H1 (cell line): ENCODE measurements around the gene SPHKAP. TPM values are rescaled to one million over a fixed set of nuclear protein-coding genes. Genes with fewer than 3 reads are reported as not detected.

Experiments
- CTCF ChIA-PET: fragments of 300-600 bp; sonication (Branson Sonifier 250); formaldehyde crosslinking; loops from one replicate; lab custom pipeline; 2021; ENCODE audit not compliant: partially characterized antibody; lab: Charles Lee
- POLR2A ChIA-PET: fragments of 300-600 bp; sonication (Branson Sonifier 250); formaldehyde crosslinking; loops from one replicate; lab custom pipeline; 2021; ENCODE audit warnings: inconsistent platforms; ENCODE audit not compliant: partially characterized antibody; lab: Charles Lee
- DNase-seq, 2 experiments: peaks; one replicate each; pipeline versions ENCODE4 v3.0.0 to v3.0.0-alpha.2; 2010 to 2022; ENCODE audit warnings: low spot score in 2 of 2, low read depth in 1 of 2, mixed read lengths in 1 of 2
- FAIRE-seq: peaks from 2 replicates; lab custom pipeline; 2011; peaks lifted over from hg19 to GRCh38; lab: Jason Lieb, UNC
- H2AFZ ChIP-seq: 2 replicates; pipeline ENCODE4 v1.8.1; 2012; ENCODE audit warnings: low read length, inconsistent platforms
- H2AK5ac ChIP-seq: 2 replicates; pipeline ENCODE4 v1.6.1; 2013; ENCODE audit warnings: low read depth, low read length
- H2BK120ac ChIP-seq: replicated peaks from 2 replicates; pipeline ENCODE3; 2013; ENCODE audit warnings: low read depth, low read length, inconsistent platforms
- H2BK12ac ChIP-seq: 2 replicates; pipeline ENCODE4 v1.6.1; 2013; ENCODE audit warnings: low read depth, low read length
- H2BK15ac ChIP-seq: 2 replicates; pipeline ENCODE4 v1.6.1; 2013; ENCODE audit warnings: low read length
- H2BK20ac ChIP-seq: 2 replicates; pipeline ENCODE4 v1.6.1; 2013; ENCODE audit warnings: low read length
- H2BK5ac ChIP-seq: 2 replicates; pipeline ENCODE4 v1.6.1; 2013; ENCODE audit warnings: low read depth, low read length
- H3K14ac ChIP-seq: 2 replicates; pipeline ENCODE4 v1.6.1; 2013; ENCODE audit warnings: inconsistent platforms; ENCODE audit not compliant: insufficient read length
- H3K18ac ChIP-seq: 2 replicates; pipeline ENCODE4 v1.6.1; 2013; ENCODE audit warnings: low read length; ENCODE audit errors: extremely low read depth
- H3K23ac ChIP-seq: 2 replicates; pipeline ENCODE4 v1.6.1; 2013; ENCODE audit warnings: inconsistent platforms; ENCODE audit not compliant: insufficient read length
- H3K23me2 ChIP-seq: 2 replicates; pipeline ENCODE4 v1.6.1; 2013; ENCODE audit warnings: low read depth, low read length
- H3K27ac ChIP-seq: 2 replicates; pipeline ENCODE4 v1.6.1; 2011; ENCODE audit warnings: low read depth, low read length, inconsistent platforms
- H3K27me3 ChIP-seq, 4 experiments: replicated peaks in 1 of 4; 1 replicate in 1 of 4; 2 replicates in 3 of 4; pipeline versions ENCODE4 v1.6.1 to v1.8.1; 2011 to 2013; ENCODE audit warnings: low read length in 3 of 4, mild to moderate bottlenecking in 3 of 4, inconsistent platforms in 2 of 4, mixed read lengths in 2 of 4, moderate library complexity in 1 of 4; ENCODE audit not compliant: control insufficient read depth in 3 of 4, insufficient read depth in 3 of 4; ENCODE audit errors: extremely low read depth in 1 of 4
- H3K36me3 ChIP-seq, 4 experiments: 2 replicates each; pipeline versions ENCODE4 v1.6.1 to v1.8.1; 2011 to 2013; ENCODE audit warnings: mild to moderate bottlenecking in 4 of 4, low read length in 3 of 4, moderate library complexity in 2 of 4, control low read depth in 1 of 4, inconsistent platforms in 1 of 4; ENCODE audit not compliant: insufficient read depth in 4 of 4, control insufficient read depth in 2 of 4
- H3K4ac ChIP-seq: replicated peaks from 2 replicates; pipeline ENCODE3; 2013; ENCODE audit warnings: low read length, low read depth, mixed read lengths, inconsistent platforms; ENCODE audit not compliant: insufficient read length
- H3K4me1 ChIP-seq, 4 experiments: replicated peaks in 1 of 4; 1 replicate in 1 of 4; 2 replicates in 3 of 4; pipeline versions ENCODE4 v1.6.1 to v1.8.1; 2011 to 2013; ENCODE audit warnings: low read length in 3 of 4, inconsistent platforms in 2 of 4, mixed read lengths in 1 of 4; ENCODE audit not compliant: insufficient read depth in 4 of 4, control insufficient read depth in 3 of 4
- H3K4me2 ChIP-seq, 2 experiments: 2 replicates each; pipeline versions ENCODE4 v1.6.1 to v1.8.1; 2011 to 2013; ENCODE audit warnings: low read depth in 2 of 2, low read length in 2 of 2, control low read depth in 1 of 2, inconsistent platforms in 1 of 2, mild to moderate bottlenecking in 1 of 2; ENCODE audit not compliant: insufficient read depth in 1 of 2
- H3K4me3 ChIP-seq, 4 experiments: fragments of 200-600, 300-600 bp in 1 of 4; sonication (generic), shearing (Covaris generic), sonication (Bioruptor Twin) in 1 of 4; 2 replicates each; pipeline versions ENCODE4 v1.5.1 to v1.8.1; 2011 to 2016; ENCODE audit warnings: low read length in 4 of 4, low read depth in 3 of 4, control low read depth in 2 of 4, inconsistent platforms in 2 of 4, mild to moderate bottlenecking in 2 of 4, mixed read lengths in 1 of 4, moderate library complexity in 1 of 4; ENCODE audit not compliant: insufficient read depth in 2 of 4; ENCODE audit errors: extremely low read depth in 1 of 4
- H3K56ac ChIP-seq: replicated peaks from 2 replicates; pipeline ENCODE3; 2013; ENCODE audit warnings: low read depth, mild to moderate bottlenecking, mixed read lengths, low read length, inconsistent platforms; ENCODE audit not compliant: insufficient read length
- H3K79me1 ChIP-seq: 2 replicates; pipeline ENCODE4 v1.6.1; 2013; ENCODE audit warnings: low read depth, low read length, control low read depth
- H3K79me2 ChIP-seq, 2 experiments: 2 replicates each; pipeline versions ENCODE4 v1.6.1 to v1.8.1; 2012 to 2013; ENCODE audit warnings: low read length in 2 of 2, mild to moderate bottlenecking in 2 of 2, inconsistent platforms in 1 of 2; ENCODE audit not compliant: insufficient read depth in 2 of 2, control insufficient read depth in 1 of 2
- H3K9ac ChIP-seq, 4 experiments: replicated peaks in 1 of 4; 1 replicate in 1 of 4; 2 replicates in 3 of 4; pipeline versions ENCODE4 v1.6.1 to v1.8.1; 2011 to 2013; ENCODE audit warnings: low read depth in 3 of 4, low read length in 3 of 4, control low read depth in 2 of 4, mild to moderate bottlenecking in 2 of 4, moderate library complexity in 2 of 4, inconsistent platforms in 1 of 4; ENCODE audit errors: extremely low read depth in 1 of 4
- H3K9me3 ChIP-seq, 2 experiments: 2 replicates each; pipeline versions ENCODE4 v1.6.1 to v1.8.1; 2012 to 2013; ENCODE audit warnings: mild to moderate bottlenecking in 2 of 2, moderate library complexity in 2 of 2, control low read depth in 1 of 2, inconsistent platforms in 1 of 2, low read depth in 1 of 2, low read length in 1 of 2, mixed read lengths in 1 of 2; ENCODE audit not compliant: insufficient read depth in 2 of 2
- H4K20me1 ChIP-seq, 2 experiments: replicated peaks in 1 of 2; 2 replicates each; pipeline versions ENCODE3 to v1.8.1; 2011 to 2013; ENCODE audit warnings: inconsistent platforms in 2 of 2, low read length in 2 of 2, mild to moderate bottlenecking in 1 of 2; ENCODE audit not compliant: insufficient read depth in 2 of 2, control insufficient read depth in 1 of 2
- H4K5ac ChIP-seq: 2 replicates; pipeline ENCODE4 v1.6.1; 2013; ENCODE audit warnings: low read length, low read depth, mixed read lengths, inconsistent platforms; ENCODE audit not compliant: insufficient read length
- H4K8ac ChIP-seq: 2 replicates; pipeline ENCODE4 v1.8.0; 2013; ENCODE audit warnings: mild to moderate bottlenecking, moderate library complexity, low read length, inconsistent platforms; ENCODE audit not compliant: insufficient read depth; ENCODE audit errors: extremely low read depth
- H4K91ac ChIP-seq: replicated peaks from 2 replicates; pipeline ENCODE3; 2013; ENCODE audit warnings: low read length, mixed read lengths, inconsistent platforms; ENCODE audit not compliant: insufficient read length
- E2F6 ChIP-seq: IDR thresholded peaks from 2 replicates; pipeline ENCODE4 v1.6.1; 2012; ENCODE audit warnings: inconsistent platforms
- WGBS, 2 experiments: shearing (Covaris generic) in 1 of 2; methylation state at CpG; one replicate each; pipeline versions ENCODE4 v1.1.6 to v1.1.7; 2013 to 2015; ENCODE audit warnings: low lambda C conversion rate in 2 of 2, mixed read lengths in 2 of 2, inconsistent platforms in 1 of 2, low coverage in 1 of 2, missing lambda C conversion rate in 1 of 2; ENCODE audit not compliant: insufficient replicate concordance in 2 of 2, insufficient coverage in 1 of 2, insufficient read length in 1 of 2; ENCODE audit errors: extremely low coverage in 1 of 2, missing lambda C conversion rate in 1 of 2; 5-methylcytosine and 5-hydroxymethylcytosine counted together
- polyA plus RNA-seq, 7 experiments: library from polyadenylated mRNA; depleted of rRNA in 3 of 7; stranded (reverse) in 5 of 7; unstranded in 2 of 7; fragments of >200 nt in 5 of 7; fragments of 200-250 nt in 2 of 7; gene quantifications; 1 replicate in 5 of 7; 2 replicates in 1 of 7; 4 replicates in 1 of 7; pipeline versions ENCODE4 v1.2.1 to v1.2.3, GENCODE V29; 2011 to 2013; ENCODE audit warnings: missing spikeins in 2 of 7, mixed read lengths in 2 of 7
- total RNA-seq: library from RNA; stranded (reverse); fragmentation: NEBNext Ultra II Directional; extraction: Animal tissue kit (Norgen Biotek cat#: 25700); gene quantifications from 2 replicates; pipeline ENCODE4 v1.2.1, GENCODE V29; 2021

The SPHKAP gene
- total and polyA plus RNA-seq, 2 of the 8 experiments (the other 6 are each of a cell fraction or from before 2014, with no cell fraction given) = 0.02 TPM; not detected in 1

- no peaks in the 10 kb centered on the region for H3K23me2 ChIP-seq
- no peak overlapping the region for H4K8ac ChIP-seq
- H2BK12ac ChIP-seq = no peak overlapping the region
- no peak overlapping the region for H2BK120ac ChIP-seq
- H4K91ac ChIP-seq = no peak overlapping the region
- no peaks in the 10 kb centered on the region for H3K79me2 ChIP-seq
- H3K9me3 ChIP-seq = no peaks in the 10 kb centered on the region
- DNase-seq (no peak), FAIRE-seq (no peak)
- H3K14ac ChIP-seq = no peak overlapping the region
- ChIA-PET CTCF (no interaction called here), POLR2A (no interaction called here)
- no peaks in the 10 kb centered on the region for H4K20me1 ChIP-seq
- H3K18ac ChIP-seq = no peak overlapping the region
- no peak overlapping the region for H3K4me2 ChIP-seq
- H3K23ac ChIP-seq = no peak overlapping the region
- H2BK5ac ChIP-seq = no peak overlapping the region
- no peak overlapping the region for H2BK15ac ChIP-seq
- no peak overlapping the region for H2AK5ac ChIP-seq
- H3K56ac ChIP-seq = no peak overlapping the region
- no peaks in the 10 kb centered on the region for H3K4me1 ChIP-seq
- H3K36me3 ChIP-seq = no peaks in the 10 kb centered on the region
- H4K5ac ChIP-seq = no peak overlapping the region
- H3K27ac ChIP-seq = no peak overlapping the region
- H3K4me3 ChIP-seq = no peak overlapping the region
- 90% methylated on average over 3 of the region's 3 CpGs; no CpG with 5 or more reads in 1 of the 2 experiments for WGBS, 2 experiments
- H3K4ac ChIP-seq = no peak overlapping the region
- H2BK20ac ChIP-seq = no peak overlapping the region
- H3K79me1 ChIP-seq = no peaks in the 10 kb centered on the region
- no peaks in the 10 kb centered on the region for H3K27me3 ChIP-seq
- H3K9ac ChIP-seq = no peak overlapping the region
- no peak overlapping the region for H2AFZ ChIP-seq
- no peak for TF ChIP-seq E2F6
Measured at GRCh38 chr2:228072669-228073068, 108.8 kb downstream of the SPHKAP start.
